Left ventricle myocardium superior (tissue), 1 donor: ENCODE measurements around the gene WDR53. TPM values are rescaled to one million over a fixed set of nuclear protein-coding genes. Genes with fewer than 3 reads are reported as not detected.

Experiments
- total RNA-seq: library from RNA; stranded (reverse); fragmentation: NEBNext Ultra II Directional; extraction: Animal tissue kit (Norgen Biotek cat#: 25700); gene quantifications from one replicate; pipeline ENCODE4 v1.2.1, GENCODE V29; 2021
- donor health status: DM: no; HTN: yes; CAD: no; lungs with severe emphysema.

The WDR53 gene
- total RNA-seq, 1 donor from 2014 or later = 7.6 TPM

Other genes with a start within 250 kb of the WDR53 start
- not detected for gene TM4SF19, start 230.2 kb downstream of the WDR53 start, total RNA-seq
- gene UBXN7, start 136.1 kb downstream of the WDR53 start, total RNA-seq = 36.0 TPM
- gene RNF168, start 64.8 kb downstream of the WDR53 start, total RNA-seq = 23.2 TPM
- 110 TPM for gene SMCO1, start 53.2 kb downstream of the WDR53 start, total RNA-seq
- 9.1 TPM for gene FBXO45, start 106 bp upstream of the WDR53 start, total RNA-seq
- 2.3 TPM for gene NRROS, start 71.1 kb upstream of the WDR53 start, total RNA-seq
- gene CEP19, start 143.7 kb upstream of the WDR53 start, total RNA-seq = 1.0 TPM
- 14.1 TPM for gene PIGX, start 143.8 kb upstream of the WDR53 start, total RNA-seq
- 43.5 TPM for gene PAK2, start 171.3 kb upstream of the WDR53 start, total RNA-seq